ENCODE results near the gene DERL2. TPM values are rescaled to one million over a fixed set of nuclear protein-coding genes. Genes with fewer than 3 reads are reported as not detected.

DERL2 gene
- total and polyA plus RNA-seq, 9 of the 15 experiments (the other 6 are each of a cell fraction or from before 2014, with no cell fraction given) = 11.5 to 105 (median 30.7) TPM

GRCh38 chr17:5531085-5531418, 45.1 kb upstream of the DERL2 start (continued):
- TF ChIP-seq HMGXB4 (CRISPR knock-in tag; IDR thresholded peaks at IDR 0.05) (no peak), TARDBP (IDR thresholded peaks at IDR 0.05) (no peak), BCOR (IDR thresholded peaks at IDR 0.05) (peak; percentile 17; the same call in 1 of the 2 replicates), JUNB (CRISPR knock-in tag; conservative IDR thresholded peaks at IDR 0.05) (no peak), PHB (CRISPR knock-in tag; IDR thresholded peaks at IDR 0.05) (no peak), ZBTB34 (CRISPR knock-in tag; IDR thresholded peaks at IDR 0.05) (no peak), DMBX1 (CRISPR knock-in tag; IDR thresholded peaks at IDR 0.05; ENCODE audit: borderline replicate concordance) (no peak), ZBTB2 (IDR thresholded peaks at IDR 0.05) (peak; percentile 90), PRMT5 (CRISPR knock-in tag; IDR thresholded peaks at IDR 0.05) (no peak), DNMT1 (IDR thresholded peaks at IDR 0.05) (no peak), DACH1 (IDR thresholded peaks at IDR 0.05; ENCODE audit: partially characterized antibody) (peak; percentile 99), BCL6 (CRISPR knock-in tag; IDR thresholded peaks at IDR 0.05) (no peak), ZNF253 (CRISPR knock-in tag; conservative IDR thresholded peaks at IDR 0.05) (no peak), GATAD2B (IDR thresholded peaks at IDR 0.05; ENCODE audit: borderline replicate concordance) (peak; percentile 89), MTA1 (IDR thresholded peaks at IDR 0.05; ENCODE audit: borderline replicate concordance) (peak; percentile 69; the same call in 1 of the 2 replicates), MTA3 (IDR thresholded peaks at IDR 0.05; ENCODE audit: borderline replicate concordance) (no peak), PPARD (CRISPR knock-in tag; IDR thresholded peaks at IDR 0.05) (no peak)
